Measurements from ENCODE around the gene SLC12A8. TPM values are rescaled to one million over a fixed set of nuclear protein-coding genes. Genes with fewer than 3 reads are reported as not detected.

Gene SLC12A8
- total and polyA plus RNA-seq, 9 of the 15 experiments (the other 6 are each of a cell fraction or from before 2014, with no cell fraction given): 0.04 to 0.33 (median 0.09) TPM; not detected in 4

DNA sequence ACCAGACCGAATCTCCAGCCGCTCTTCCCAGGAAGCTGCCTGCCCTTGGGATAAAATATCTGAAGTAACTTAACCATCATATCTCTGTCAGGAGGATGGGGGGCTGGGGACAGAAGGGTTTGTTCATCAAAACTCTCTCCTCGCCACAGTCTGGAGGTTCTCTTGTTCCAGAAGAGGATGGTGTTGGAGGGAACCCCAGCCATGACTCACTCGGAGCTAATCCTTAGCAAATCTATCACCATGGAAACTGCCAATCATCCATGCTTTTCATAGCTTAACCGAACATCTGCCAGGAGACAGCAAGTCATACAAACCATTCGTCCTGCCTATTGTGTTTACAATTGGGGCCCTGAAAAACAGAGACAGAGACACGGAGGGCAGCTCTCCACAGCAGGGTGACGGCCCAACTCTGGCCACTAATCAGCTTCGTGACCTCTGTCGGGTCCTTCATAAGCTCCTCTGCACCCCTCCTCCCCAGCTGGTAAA, 83.0 kb downstream of the SLC12A8 start:
- POLR2A ChIA-PET: interaction anchor here (0.7 kb wide), 1 partner anchor 36 kb away, joined by 7 read pairs; no protein-coding TSS in a partner anchor
- FAIRE-seq: no peak
- TF ChIP-seq, protein P1, sequence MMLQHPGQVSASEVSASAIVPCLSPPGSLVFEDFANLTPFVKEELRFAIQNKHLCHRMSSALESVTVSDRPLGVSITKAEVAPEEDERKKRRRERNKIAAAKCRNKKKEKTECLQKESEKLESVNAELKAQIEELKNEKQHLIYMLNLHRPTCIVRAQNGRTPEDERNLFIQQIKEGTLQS (IDR thresholded peaks at IDR 0.05): peak; percentile 36
- TF ChIP-seq, protein P1 (CRISPR knock-in tag; conservative IDR thresholded peaks at IDR 0.05): no peak
- TF ChIP-seq FOSL1 (tag; conservative IDR thresholded peaks at IDR 0.05) (peak; percentile 68), JUND (IDR thresholded peaks at IDR 0.05; ENCODE audit: borderline replicate concordance, low read depth, low read length) (peak; percentile 74), JUND (tag; IDR thresholded peaks at IDR 0.05; ENCODE audit: borderline replicate concordance, low read depth, low read length) (0 out of 3 replicates have a peak, but pooled peaks have one; percentile 27), HMG20A (CRISPR knock-in tag; conservative IDR thresholded peaks at IDR 0.05) (no peak), ZNF77 (CRISPR knock-in tag; IDR thresholded peaks at IDR 0.05) (no peak), ZBTB8A (IDR thresholded peaks at IDR 0.05; ENCODE audit: partially characterized antibody) (no peak), RBM22 (IDR thresholded peaks at IDR 0.05; ENCODE audit: low read depth, low read length, poor library complexity, severe bottlenecking) (no peak), HDAC6 (IDR thresholded peaks at IDR 0.05; ENCODE audit: low read depth, low read length) (no peak), JUN (IDR thresholded peaks at IDR 0.05; ENCODE audit: borderline replicate concordance, low read depth, low read length) (0 out of 2 replicates have a peak, but pooled peaks have one; percentile 28), JUN (CRISPR knock-in tag; IDR thresholded peaks at IDR 0.05; ENCODE audit: borderline replicate concordance) (no peak), SRSF1 (IDR thresholded peaks at IDR 0.05; ENCODE audit: low read depth, low read length) (no peak), DDX20 (tag; IDR thresholded peaks at IDR 0.05; ENCODE audit: low read depth) (no peak), ZNF589 (CRISPR knock-in tag; IDR thresholded peaks at IDR 0.05; ENCODE audit: low read depth) (no peak), HNRNPK (IDR thresholded peaks at IDR 0.05; ENCODE audit: low read depth, low read length, poor library complexity, severe bottlenecking) (no peak), ETV1 (tag; conservative IDR thresholded peaks at IDR 0.05; ENCODE audit: low read depth) (no peak), POLR2G (IDR thresholded peaks at IDR 0.05; ENCODE audit: low read depth, low read length) (no peak), HDAC2 (IDR thresholded peaks at IDR 0.05) (no peak)
- TF ChIP-seq, protein P2, sequence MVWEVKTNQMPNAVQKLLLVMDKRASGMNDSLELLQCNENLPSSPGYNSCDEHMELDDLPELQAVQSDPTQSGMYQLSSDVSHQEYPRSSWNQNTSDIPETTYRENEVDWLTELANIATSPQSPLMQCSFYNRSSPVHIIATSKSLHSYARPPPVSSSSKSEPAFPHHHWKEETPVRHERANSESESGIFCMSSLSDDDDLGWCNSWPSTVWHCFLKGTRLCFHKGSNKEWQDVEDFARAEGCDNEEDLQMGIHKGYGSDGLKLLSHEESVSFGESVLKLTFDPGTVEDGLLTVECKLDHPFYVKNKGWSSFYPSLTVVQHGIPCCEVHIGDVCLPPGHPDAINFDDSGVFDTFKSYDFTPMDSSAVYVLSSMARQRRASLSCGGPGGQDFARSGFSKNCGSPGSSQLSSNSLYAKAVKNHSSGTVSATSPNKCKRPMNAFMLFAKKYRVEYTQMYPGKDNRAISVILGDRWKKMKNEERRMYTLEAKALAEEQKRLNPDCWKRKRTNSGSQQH (CRISPR knock-in tag; IDR thresholded peaks at IDR 0.05): no peak
- TF ChIP-seq, protein P3, sequence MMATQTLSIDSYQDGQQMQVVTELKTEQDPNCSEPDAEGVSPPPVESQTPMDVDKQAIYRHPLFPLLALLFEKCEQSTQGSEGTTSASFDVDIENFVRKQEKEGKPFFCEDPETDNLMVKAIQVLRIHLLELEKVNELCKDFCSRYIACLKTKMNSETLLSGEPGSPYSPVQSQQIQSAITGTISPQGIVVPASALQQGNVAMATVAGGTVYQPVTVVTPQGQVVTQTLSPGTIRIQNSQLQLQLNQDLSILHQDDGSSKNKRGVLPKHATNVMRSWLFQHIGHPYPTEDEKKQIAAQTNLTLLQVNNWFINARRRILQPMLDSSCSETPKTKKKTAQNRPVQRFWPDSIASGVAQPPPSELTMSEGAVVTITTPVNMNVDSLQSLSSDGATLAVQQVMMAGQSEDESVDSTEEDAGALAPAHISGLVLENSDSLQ (IDR thresholded peaks at IDR 0.05): peak; percentile 90

More for the DNA sequence above, 83.0 kb downstream of the SLC12A8 start:
- Histone ChIP-seq H3K27me3 (ENCODE audit: control insufficient read depth in 2 of 2, insufficient read depth in 2 of 2, low read length in 2 of 2) (peaks cover 3 to 11% of the 10 kb centered on the region in 2 experiments; a peak in 1 of 5 replicates), H3K9ac (ENCODE audit: insufficient read depth in 1 of 2, low read depth in 2 of 2, low read length in 2 of 2) (no peak overlapping the region), H3K79me2 (ENCODE audit: control insufficient read depth, insufficient read depth, low read length) (no peaks in the 10 kb centered on the region), H3K36me3 (ENCODE audit: control insufficient read depth, insufficient read depth, low read length) (no peaks in the 10 kb centered on the region), H3K9me1 (ENCODE audit: control insufficient read depth, insufficient read depth, low read length) (no peaks in the 10 kb centered on the region), H3K4me2 (ENCODE audit: insufficient read depth, low read length) (no peak overlapping the region), H3K4me3 (no peak overlapping the region), H3K9me3 (replicated peaks; ENCODE audit: control insufficient read depth, insufficient read depth, low read depth, low read length) (no peaks in the 10 kb centered on the region), H4K20me1 (replicated peaks; ENCODE audit: control insufficient read depth, insufficient read depth, low read length) (no peaks in the 10 kb centered on the region), H2AFZ (ENCODE audit: low read depth, low read length) (no peak overlapping the region), H3K27ac (ENCODE audit: extremely low read depth, low read depth, low read length) (no peak overlapping the region), H3K4me1 (replicated peaks in 1 of 2; ENCODE audit: control insufficient read depth in 2 of 2, insufficient read depth in 2 of 2, low read length in 2 of 2) (peaks cover 0 to 5% of the 10 kb centered on the region in 2 experiments; a peak in 2 of 5 replicates)
- in situ Hi-C loops (cut with MboI) (no loop called here), intact Hi-C loops (cut with micrococcal nuclease) (no loop called here)
- BruUV-seq (replicated peaks): no TSS peak
- CTCF ChIA-PET (ENCODE audit: low intra/inter-chr PET ratio): no interaction called here
- 0 out of 3 replicates have a peak, but pooled peaks have one; percentile 42 for ATAC-seq
- peak in 2 of 4 experiments; percentile 19 to 29 for DNase-seq (ENCODE audit: extremely low read depth in 1 of 4, low spot score in 3 of 4)
- 5% methylated on average over 8 of the region's 10 CpGs for WGBS (ENCODE audit: insufficient coverage, low coverage, missing lambda C conversion rate)
